Measurements from ENCODE around the gene CLCN4. TPM values are rescaled to one million over a fixed set of nuclear protein-coding genes. Genes with fewer than 3 reads are reported as not detected.

The CLCN4 gene
- total RNA-seq, 4 donors from 2014 or later, result 2.0 to 3.1 (median 2.8) TPM

DNA sequence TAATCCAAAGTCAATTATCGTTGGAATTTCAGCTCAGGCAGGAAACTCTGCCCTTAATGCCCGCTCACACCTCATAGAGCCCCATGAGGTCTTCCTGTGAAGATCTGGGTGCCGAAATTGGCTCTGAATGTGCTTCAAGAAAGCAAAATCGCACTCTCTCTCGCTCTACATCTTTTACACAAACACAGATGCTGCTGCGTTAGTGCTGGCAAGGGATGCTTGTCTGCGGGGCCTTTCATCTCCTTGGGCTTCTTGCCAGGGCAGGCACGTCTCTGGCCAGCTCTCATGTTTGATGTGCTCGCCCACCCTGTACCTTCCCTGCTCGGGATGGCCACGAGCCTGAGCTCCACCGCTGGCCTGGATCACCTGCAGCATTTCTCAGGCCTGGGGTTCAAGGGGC lies 66.5 kb downstream of the CLCN4 start:
- TF ChIP-seq, protein P1, sequence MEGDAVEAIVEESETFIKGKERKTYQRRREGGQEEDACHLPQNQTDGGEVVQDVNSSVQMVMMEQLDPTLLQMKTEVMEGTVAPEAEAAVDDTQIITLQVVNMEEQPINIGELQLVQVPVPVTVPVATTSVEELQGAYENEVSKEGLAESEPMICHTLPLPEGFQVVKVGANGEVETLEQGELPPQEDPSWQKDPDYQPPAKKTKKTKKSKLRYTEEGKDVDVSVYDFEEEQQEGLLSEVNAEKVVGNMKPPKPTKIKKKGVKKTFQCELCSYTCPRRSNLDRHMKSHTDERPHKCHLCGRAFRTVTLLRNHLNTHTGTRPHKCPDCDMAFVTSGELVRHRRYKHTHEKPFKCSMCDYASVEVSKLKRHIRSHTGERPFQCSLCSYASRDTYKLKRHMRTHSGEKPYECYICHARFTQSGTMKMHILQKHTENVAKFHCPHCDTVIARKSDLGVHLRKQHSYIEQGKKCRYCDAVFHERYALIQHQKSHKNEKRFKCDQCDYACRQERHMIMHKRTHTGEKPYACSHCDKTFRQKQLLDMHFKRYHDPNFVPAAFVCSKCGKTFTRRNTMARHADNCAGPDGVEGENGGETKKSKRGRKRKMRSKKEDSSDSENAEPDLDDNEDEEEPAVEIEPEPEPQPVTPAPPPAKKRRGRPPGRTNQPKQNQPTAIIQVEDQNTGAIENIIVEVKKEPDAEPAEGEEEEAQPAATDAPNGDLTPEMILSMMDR (IDR thresholded peaks at IDR 0.05; ENCODE audit: low read depth), result no peak

DNA sequence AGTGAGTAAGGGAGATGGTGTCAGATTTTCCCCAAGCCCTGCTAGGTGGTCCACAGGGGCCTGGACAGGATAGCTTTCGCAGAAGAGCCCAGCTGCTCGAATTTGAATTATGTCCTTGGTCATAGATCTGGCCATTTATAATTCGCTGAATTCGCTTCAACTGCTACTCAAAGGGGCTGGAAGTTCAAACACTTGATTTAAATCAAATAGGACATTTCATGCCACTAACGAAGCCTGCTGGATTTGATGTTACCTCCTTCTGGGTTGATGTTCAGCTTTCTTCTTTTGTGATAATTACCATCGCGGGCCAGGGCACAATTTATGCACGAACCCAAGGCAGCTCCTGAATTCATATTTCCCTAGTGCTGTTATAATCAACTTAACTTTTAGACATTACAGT lies 67.0 kb downstream of the CLCN4 start:
- TF ChIP-seq, protein P1 (IDR thresholded peaks at IDR 0.05; ENCODE audit: low read depth), result no peak

DNA sequence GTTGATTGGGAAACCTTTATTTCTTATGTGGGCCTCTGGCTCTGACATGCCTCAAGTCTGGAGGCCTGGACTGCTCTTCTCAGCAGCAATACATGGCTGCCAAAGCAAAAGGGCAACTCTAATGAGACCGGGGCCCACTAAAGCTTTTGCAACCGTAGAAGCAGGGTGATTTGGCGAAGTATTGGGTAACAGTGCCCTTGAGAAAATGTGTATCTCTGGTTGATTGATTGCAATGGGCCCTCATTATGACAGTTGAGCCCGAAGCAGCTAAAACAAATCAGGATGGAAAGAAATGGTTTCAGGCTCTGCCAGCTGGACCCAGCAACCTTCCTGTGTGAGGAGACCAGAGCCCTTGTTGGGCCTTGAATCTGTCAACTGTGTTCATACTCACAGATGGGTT lies 73.4 kb downstream of the CLCN4 start:
- TF ChIP-seq, protein P1 (IDR thresholded peaks at IDR 0.05; ENCODE audit: low read depth), result no peak

DNA sequence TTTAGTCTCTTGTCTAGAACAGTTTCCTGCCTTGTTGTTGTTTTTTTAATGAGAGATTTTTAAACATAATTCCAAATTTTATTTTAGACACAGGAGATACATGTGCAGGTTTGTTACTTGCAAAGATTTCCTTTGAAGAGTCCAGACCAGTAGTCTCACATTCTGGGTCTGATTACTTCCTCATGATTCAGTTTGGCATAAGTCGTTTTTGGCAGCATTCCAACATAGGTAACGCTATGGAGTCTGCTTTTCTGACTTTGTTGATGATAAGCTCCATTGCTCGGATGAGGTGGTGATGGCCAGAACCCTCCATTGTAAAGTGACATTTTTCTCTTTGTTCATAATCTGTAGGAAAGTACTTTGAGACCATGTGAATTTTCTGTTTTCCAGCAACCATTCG lies 74.7 kb downstream of the CLCN4 start:
- TF ChIP-seq, protein P1 (IDR thresholded peaks at IDR 0.05; ENCODE audit: low read depth), result no peak

DNA sequence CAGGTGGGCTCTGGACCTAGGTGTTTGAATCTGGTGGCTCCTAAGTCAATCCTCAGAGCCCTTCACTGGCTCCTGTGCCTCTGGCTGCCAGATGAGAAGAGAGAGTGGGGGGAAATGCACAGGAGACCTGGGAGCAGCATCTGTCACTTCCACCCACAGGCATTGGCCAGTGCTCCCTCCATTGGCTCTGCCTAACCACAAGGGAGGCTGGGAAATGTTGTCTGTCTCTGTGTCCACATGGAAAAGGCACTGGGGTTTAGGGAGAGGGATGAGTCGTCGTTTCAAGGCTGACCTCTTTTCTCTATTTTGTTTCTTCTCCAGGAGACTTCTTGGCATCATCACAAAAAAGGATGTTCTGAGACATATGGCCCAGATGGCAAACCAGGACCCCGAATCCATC lies 76.4 kb downstream of the CLCN4 start:
- TF ChIP-seq, protein P1 (IDR thresholded peaks at IDR 0.05; ENCODE audit: low read depth), result no peak

DNA sequence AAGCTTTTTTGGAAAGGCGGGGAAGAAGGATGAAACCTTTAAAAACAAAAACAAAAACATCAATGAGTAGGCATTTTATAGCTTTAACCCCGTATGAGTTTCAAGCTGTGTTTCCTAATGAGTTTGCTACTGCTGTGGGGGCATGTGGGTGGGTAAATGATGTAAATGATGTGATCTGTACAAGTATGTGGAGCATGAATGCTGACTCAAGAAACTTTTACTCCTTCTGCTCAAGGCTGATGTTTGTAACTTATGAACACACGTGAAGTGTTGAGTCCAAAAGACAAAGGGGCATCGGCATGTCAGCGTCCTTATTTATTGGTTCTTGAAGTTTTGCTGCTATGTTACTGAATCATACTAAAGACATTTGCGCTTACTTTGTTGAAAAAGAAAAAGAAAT lies 76.9 kb downstream of the CLCN4 start:
- TF ChIP-seq, protein P1 (IDR thresholded peaks at IDR 0.05; ENCODE audit: low read depth), result no peak

DNA sequence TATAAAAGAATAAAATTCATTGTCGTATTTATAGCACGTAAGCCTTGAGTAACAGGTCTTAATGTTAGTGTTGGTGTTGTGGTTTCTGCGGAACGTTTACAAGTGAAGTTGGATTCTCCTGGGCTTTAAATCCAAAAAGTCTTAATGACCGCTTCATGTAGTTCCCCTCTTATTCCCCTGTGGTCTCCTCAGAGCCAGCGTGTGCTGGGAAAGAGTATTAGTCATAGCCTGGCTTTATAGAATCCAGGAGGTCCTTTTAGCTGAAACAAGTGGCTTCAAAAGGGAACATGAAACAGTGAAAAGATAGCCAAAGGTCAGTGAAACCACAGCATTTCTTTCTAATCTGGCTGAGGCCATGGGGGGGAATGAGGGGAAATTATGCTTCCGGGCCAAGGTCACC lies 79.1 kb downstream of the CLCN4 start:
- TF ChIP-seq, protein P1 (IDR thresholded peaks at IDR 0.05; ENCODE audit: low read depth), result no peak
